ENCODE results near the gene WWC1.
"Not testable (repeated sequence)": the region's sequence is repeated elsewhere in the genome, so short reads cannot be mapped to it uniquely, and the experiment has no call there.

WWC1 gene

GRCh38 chr5:168415971-168416370, 124.5 kb downstream of the WWC1 start:
- no peak for DNase-seq

DNA sequence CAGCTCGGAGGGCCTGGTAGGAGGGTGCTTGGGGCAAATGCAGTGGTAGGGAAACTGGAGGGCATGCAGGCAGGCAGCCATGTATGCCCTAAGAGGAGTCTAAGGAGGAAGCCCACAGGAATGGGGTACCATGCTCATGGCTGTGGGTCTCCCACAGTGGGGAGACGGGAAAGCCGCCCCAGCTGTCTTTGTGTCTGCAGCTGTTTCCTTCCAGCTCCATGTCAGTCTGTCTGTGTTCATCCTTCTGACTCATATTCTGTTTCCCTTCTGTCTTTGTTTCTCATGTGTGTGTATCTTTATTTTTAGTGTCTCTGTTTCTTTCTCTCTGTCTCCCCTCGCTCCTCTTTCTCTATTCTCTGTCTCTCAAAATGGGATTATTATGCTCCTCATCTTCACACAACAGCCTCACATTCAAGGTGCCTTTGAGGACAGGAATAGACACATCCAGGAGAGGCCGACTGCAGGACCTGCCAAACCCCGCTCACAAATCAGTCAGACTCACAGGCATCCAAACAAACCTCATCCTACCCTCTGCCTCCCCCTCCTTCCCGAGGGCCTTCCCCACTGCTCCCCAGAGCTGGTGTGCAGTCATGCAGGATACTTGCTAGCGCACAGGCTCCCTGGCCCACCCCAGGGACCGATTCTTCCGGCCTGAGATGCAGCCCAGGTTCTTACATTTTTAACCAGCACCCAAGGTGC, 126.4 kb downstream of the WWC1 start:
- no peak for DNase-seq

DNA sequence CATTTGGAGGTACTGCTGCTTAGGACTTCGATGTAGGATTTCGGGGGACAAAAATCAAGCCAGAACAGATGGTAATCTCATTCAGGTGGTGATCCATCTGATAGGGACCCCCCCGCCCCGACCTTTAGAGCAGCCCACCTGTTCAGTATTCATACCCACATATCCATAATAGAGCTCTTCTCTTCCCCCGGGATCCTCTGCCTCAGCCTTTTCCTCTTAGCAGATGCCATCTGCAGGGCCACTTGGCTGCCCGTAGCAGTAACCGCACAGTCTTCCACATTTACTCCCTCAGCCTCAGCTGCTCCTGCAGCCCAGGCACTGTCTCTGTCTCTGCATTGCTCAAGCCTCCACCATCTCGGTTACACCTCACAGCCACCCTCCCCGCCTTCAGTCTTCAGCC, 129.0 kb downstream of the WWC1 start:
- DNase-seq, result no peak

DNA sequence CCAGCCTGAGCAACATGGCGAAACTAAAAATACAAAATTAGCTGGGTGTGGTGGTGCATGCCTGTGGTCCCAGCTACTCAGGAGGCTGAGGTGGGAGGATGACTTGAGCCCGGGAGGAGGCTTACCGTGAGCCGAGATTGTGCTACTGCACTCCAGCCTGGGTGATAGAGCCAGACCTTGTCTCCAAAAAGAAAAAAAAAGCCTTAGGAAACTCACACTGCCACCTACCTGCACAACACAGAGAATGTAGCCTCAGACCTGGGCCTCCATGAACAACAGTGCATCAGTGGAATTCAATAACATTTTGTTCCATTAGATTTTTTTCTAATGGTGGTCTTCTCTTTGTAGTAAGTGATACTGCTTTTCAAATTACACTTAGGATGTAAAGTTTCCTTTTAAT, 131.0 kb downstream of the WWC1 start:
- DNase-seq, result no peak

DNA sequence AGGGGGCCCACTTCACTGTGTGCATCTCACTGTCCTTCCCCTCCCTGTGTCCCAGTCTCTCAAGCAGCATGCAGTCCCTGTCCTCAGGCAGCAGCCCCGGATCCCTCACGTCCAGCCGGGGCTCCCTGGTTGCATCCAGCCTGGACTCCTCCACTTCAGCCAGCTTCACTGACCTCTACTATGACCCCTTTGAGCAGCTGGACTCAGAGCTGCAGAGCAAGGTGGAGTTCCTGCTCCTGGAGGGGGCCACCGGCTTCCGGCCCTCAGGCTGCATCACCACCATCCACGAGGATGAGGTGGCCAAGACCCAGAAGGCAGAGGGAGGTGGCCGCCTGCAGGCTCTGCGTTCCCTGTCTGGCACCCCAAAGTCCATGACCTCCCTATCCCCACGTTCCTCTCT, 132.0 kb downstream of the WWC1 start:
- DNase-seq, result no peak

- DNase-seq, result no peak
These were observed 132.5 kb downstream of the WWC1 start for GRCh38 chr5:168423971-168424370.

GRCh38 chr5:168424594-168425323, 133.3 kb downstream of the WWC1 start:
- no peak for DNase-seq

DNA sequence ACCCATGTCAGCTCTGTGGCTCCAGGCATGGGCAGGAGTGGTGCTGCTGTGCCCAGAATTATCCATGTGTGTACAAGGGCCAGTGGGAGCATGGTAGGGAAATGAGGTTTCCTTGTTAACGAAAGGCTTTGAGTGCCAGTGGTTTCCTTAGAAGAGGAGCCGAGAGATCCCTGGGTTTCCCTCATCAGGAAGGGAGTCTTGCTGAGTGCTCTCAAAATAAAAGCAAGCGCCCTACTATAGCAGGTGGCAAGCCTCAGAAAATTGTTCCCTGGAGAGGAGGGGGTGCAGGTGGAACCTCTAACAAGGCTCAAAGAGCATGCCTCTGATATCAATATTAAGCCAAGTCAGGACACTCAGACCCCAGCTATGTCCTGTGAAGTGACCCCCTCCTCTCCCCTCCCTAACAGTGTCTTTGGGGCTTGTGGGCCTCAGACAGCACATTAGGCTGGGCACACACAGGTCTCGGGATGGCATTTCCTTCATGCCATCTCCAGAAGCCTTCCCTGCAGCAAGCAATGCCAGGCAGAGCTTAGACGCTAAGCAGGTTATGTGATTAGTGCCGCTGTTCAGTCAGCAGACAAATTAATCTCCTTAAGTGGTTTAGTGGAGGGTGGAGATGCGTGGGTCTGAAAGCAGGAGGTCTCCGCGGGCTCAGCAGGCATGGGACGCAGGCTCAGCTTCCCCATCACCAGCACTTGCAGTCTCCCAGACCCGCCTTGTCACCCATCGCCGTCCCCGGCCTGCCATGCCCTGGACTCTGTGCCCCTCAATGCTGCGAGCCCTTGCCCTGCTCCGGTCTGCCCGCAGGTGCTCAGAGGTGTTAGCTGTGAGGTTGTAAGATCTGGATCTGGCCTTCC, 134.8 kb downstream of the WWC1 start:
- no peak for DNase-seq

DNA sequence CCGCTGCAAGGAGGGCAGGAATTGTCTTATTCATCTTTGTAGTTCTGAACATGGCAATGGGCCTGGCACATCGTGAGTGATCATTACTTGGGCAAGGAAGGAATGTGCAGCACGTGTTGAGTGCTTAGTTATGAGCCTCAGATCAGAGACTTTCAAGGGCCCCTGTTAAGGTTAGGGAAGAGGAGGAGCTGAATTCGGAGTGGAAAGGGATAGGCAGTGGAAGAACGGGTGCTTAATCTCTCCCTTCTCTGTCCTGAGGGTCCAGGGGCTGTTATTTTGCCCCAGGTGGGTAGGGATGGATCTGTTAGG, 135.4 kb downstream of the WWC1 start:
- no peak for DNase-seq

- DNase-seq, result no peak
These were observed 135.8 kb downstream of the WWC1 start for GRCh38 chr5:168427224-168427623.

GRCh38 chr5:168428552-168428951, 137.1 kb downstream of the WWC1 start:
- DNase-seq, result no peak

DNA sequence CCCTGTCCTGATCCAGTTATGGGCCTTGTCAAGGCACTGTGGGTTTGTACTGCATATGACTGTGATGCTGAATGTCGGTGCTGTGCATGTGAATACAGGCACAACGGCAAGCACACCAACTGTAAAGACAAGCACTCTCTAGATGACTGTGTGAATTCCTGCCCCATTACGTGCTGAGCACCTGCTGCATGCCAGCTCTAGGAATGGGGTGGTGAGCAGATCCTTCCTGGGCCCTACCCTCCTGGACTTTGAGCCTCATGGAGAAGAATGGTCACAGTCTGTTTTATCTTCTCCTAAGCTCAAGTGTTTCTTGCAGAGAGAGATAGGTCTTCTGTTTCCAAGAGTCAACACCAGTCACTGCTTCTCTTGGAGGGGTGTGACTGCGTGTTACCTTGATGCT, 138.9 kb downstream of the WWC1 start:
- DNase-seq, result no peak

DNA sequence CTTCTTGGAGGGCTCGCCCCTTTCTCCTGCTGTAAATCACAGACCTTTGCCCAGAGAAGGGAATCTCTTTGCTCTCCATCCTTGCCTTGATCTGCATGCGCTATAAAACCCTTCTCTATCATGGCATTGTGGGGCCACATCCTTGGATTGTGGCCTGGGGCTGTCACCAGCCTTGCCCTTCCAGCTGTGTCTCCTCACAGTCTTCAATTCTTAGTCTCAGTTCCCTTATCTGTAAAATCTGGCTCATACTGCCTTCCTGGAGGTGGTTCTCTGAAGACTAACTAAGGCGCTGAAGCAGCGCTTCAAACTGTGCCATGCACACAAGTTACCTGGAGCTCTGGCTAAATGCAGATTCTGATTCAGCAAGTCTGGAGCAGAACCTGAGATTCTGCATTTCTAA, 141.5 kb downstream of the WWC1 start:
- DNase-seq, result no peak

- no peak for DNase-seq
These were observed 142.6 kb downstream of the WWC1 start for GRCh38 chr5:168434001-168434400.

DNA sequence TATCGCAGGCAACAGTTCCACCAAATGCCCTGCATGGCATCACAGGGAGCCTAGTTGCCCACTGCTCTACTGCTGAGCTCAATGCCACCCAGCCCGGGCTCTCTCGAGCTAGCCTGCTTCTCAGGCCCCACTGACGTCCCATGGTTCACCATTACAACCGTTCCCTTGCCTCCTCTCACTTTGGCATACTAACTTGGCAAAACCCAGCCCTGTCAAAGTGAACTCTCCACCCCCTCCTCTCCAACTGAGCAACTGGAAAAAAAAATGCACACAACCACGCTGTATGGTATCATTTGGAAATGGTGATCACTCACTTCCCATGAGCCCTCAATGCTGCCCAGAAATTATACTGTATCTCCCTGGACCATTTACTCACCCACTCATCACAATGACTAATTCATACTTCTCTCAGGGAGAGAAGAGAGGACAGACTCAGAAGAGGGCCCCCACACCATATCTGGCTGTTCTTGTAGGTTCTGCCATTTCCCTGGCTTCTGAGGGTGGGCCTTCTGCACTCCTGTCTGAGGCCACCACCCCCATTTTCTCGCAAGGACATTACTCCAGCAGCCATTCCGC, 143.4 kb downstream of the WWC1 start:
- no peak for DNase-seq

- DNase-seq, result not testable (repeated sequence)
These were observed 143.9 kb downstream of the WWC1 start for GRCh38 chr5:168435340-168435739.

DNA sequence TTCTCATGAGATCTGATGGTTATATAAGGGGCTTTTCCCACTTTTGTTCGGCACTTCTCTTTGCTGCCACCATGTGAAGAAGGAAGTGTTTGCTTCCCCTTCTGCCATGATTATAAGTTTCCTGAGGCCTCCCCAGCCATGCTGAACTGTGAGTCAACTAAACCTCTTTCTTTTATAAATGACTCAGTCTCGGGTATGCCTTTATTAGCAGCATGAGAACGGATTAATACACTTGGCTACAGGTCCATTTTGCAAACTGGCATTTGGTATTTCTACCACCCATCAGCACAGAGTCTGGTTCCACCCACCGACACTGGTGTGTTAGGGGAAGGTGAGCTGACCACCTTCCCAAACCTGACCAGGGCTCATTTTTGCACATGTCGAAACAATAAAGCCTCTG, 146.9 kb downstream of the WWC1 start:
- DNase-seq, result no peak

DNA sequence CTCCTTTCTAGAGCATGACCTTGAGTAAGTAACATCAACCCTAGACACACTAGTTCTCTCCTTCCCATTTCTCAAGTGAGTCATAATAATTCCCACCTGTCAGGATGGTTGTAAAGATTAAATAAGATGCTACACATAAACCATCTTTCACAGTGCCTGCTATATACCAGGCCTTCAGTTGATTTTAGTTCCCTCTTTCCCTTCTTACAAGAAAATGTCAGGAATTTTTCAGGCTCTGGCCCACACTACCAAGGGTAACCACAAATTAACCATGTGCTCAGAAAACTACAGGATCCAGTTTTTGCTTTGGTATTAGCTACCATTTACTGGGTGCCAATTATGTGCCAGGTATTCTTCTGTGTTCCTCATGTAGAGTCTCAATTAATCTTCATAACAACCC, 152.1 kb downstream of the WWC1 start:
- DNase-seq, result no peak

- no peak for DNase-seq
These were observed 152.7 kb downstream of the WWC1 start for GRCh38 chr5:168443950-168444700.

DNA sequence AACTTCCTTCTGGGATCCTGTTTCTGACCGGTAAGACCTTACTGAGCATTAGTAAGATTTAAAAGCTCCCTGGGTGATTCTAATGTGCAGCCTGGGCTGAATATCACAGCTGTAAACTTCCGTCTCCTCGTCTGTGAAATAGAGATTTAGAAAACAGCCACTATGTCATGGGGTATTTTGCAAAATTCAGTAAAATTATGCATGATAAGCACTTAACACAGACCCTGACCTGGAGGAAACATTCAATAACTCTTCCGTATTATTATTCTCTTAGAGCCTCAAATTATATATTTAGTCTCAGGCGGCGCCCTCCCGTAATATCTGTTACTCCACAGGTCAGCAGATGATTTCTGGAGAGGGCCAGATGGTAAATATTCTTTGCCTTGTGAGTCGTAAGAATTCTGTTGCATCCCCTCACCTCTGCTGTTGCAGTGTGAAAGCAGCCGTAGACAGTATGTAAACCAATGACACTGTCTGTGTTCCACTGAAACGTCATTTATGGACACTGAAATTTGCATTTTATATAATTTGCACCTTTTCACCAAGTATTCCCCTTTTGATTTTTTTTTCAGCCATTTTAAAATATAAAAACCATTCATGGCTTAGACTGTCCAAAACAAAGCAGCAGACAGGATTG, 155.7 kb downstream of the WWC1 start:
- no peak for DNase-seq

- DNase-seq, result no peak
These were observed 156.4 kb downstream of the WWC1 start for GRCh38 chr5:168447808-168448207.

DNA sequence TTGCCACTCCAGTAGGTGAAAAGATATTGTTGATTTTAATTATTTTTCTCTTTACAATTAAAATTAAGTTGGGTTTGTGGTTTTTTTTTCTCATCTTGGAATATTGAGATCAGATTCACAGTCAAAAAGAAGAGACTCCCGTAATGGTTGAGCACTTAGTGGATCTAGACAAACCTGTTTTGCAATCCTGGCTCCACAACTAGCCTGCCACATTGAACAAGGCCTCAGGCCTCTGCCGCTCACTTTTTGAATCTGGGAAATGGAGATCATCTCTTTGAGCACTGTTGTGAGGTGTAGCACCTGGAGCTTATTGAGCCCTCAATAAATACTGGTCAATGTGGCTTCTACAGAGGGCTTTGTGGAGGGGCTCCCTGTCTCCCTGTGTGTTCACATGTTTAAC, 157.7 kb downstream of the WWC1 start:
- no peak for DNase-seq
